Neutrophil (primary cell): ENCODE data around the gene ZNF771.

Experiments used
- H3K27ac ChIP-seq: fragments of 200-600 bp; sonication (generic); 2 replicates; pipeline ENCODE4 v1.5.1; 2016; ENCODE audit warnings: mild to moderate bottlenecking, moderate library complexity
- H3K27me3 ChIP-seq: fragments of 200-600 bp; sonication (generic); 2 replicates; pipeline ENCODE4 v1.6.0; 2016; ENCODE audit warnings: mild to moderate bottlenecking
- H3K36me3 ChIP-seq: fragments of 200-600 bp; sonication (generic); 2 replicates; pipeline ENCODE4 v1.5.1; 2017
- H3K4me1 ChIP-seq, 2 experiments: fragments of 200-600 bp in 1 of 2; sonication (generic) in 1 of 2; 1 replicate in 1 of 2; 2 replicates in 1 of 2; pipeline versions ENCODE4 v1.5.1 to v1.6.1; 2013 to 2016; ENCODE audit warnings: low read depth in 1 of 2, low read length in 1 of 2, mild to moderate bottlenecking in 1 of 2, moderate library complexity in 1 of 2; ENCODE audit not compliant: control insufficient read depth in 1 of 2, insufficient read depth in 1 of 2
- H3K4me3 ChIP-seq, 2 experiments: fragments of 200-600 bp in 1 of 2; sonication (generic) in 1 of 2; 1 replicate in 1 of 2; 2 replicates in 1 of 2; pipeline ENCODE4 v1.5.1; 2013 to 2016; ENCODE audit warnings: low read depth in 1 of 2, low read length in 1 of 2, mild to moderate bottlenecking in 1 of 2, moderate library complexity in 1 of 2
- H3K9me3 ChIP-seq: fragments of 200-600 bp; sonication (generic); 2 replicates; pipeline ENCODE4 v1.5.1; 2016
- TF ChIP-seq, protein P1 (sequence below): fragments of 200-600 bp; sonication (generic); IDR thresholded peaks from 2 replicates; pipeline ENCODE4 v1.5.1; 2016; ENCODE audit warnings: antibody characterized with exemption

ZNF771 gene

DNA sequence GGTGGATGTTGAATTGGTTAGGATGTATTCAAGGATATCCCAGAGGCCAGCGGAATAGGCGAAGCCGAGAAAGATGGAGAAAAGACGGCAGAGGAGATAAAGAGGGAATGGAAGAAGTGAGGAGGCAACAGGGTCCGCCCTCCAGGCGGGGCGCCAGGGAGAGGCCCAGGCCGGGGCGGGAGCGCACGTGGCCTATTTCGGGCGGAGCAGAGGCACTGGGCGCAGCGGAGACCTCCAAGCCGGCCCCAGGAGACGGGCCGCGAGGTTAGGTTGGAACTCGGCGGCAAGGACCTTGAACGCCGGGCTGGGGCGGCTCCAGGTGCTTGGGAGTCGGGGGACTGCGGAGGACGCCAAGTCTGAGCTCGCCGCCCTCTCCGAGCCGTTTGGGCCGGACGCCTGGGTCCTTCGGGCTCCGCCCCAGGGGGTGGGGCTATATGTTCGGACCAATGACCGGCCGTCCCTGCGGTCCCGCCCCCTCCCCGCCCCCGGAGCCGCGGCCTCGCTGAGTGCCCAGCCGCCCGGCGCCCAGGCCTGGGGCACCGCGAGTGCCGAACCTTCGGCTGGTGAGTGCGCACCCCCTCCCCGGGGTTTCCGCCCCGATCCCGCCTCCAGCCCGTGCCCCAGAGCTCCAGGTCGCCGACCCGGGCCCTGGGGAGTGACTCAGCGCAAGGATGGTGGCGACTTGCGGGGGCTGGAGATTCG is at the start of gene ZNF771:
Gene ZNF771 (plus strand): TSS at position 505 of the 702 bp plus-strand sequence. CDS start 448 bp downstream, outside the sequence.
- Histone ChIP-seq H3K4me1 (peaks cover 19 to 38% of the 10 kb centered on the region in 2 experiments), H3K36me3 (no peaks in the 10 kb centered on the region), H3K27ac (peak within 1 kb of the TSS; percentile 41), H3K27me3 (peaks cover 7% of the 10 kb centered on the region), H3K4me3 (peak within 1 kb of the TSS; percentile 65 to 84), H3K9me3 (no peaks in the 10 kb centered on the region)
- TF ChIP-seq, protein P1, sequence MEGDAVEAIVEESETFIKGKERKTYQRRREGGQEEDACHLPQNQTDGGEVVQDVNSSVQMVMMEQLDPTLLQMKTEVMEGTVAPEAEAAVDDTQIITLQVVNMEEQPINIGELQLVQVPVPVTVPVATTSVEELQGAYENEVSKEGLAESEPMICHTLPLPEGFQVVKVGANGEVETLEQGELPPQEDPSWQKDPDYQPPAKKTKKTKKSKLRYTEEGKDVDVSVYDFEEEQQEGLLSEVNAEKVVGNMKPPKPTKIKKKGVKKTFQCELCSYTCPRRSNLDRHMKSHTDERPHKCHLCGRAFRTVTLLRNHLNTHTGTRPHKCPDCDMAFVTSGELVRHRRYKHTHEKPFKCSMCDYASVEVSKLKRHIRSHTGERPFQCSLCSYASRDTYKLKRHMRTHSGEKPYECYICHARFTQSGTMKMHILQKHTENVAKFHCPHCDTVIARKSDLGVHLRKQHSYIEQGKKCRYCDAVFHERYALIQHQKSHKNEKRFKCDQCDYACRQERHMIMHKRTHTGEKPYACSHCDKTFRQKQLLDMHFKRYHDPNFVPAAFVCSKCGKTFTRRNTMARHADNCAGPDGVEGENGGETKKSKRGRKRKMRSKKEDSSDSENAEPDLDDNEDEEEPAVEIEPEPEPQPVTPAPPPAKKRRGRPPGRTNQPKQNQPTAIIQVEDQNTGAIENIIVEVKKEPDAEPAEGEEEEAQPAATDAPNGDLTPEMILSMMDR = no peak

- Histone ChIP-seq H3K27ac (peak overlapping the region; percentile 98), H3K36me3 (peaks cover 72% of the 10 kb centered on the region)
- TF ChIP-seq, protein P1 = no peak
Measured at GRCh38 chr16:30357715-30358576, 49.5 kb upstream of the ZNF771 start.

DNA sequence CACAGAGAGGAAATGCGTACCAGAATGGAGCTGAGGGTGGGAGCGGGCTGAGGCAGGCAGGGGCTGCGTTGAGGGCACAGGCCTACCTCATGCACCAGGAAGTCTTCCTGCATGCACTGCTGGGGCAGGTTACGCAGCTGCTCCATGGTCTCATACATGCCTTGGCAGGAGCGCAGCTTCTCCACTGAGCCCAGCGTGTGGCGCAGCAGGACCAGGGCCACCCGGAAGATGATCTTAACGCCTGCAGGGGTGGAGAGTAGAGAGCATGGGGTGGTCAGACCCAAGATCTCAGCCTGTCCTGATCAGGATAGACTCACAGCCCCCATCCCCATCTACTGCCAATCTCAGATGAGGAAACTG is 48.8 kb upstream of the ZNF771 start:
- Histone ChIP-seq H3K36me3 (peaks cover 72% of the 10 kb centered on the region), H3K4me1 (peaks cover 25 to 29% of the 10 kb centered on the region in 2 experiments), H3K9me3 (no peaks in the 10 kb centered on the region), H3K27me3 (no peaks in the 10 kb centered on the region), H3K27ac (peak overlapping the region; percentile 98), H3K4me3 (no peak overlapping the region)
- TF ChIP-seq, protein P1 = no peak

More at GRCh38 chr16:30357715-30358576, 49.5 kb upstream of the ZNF771 start:
- Histone ChIP-seq H3K9me3 (no peaks in the 10 kb centered on the region), H3K4me3 (no peak overlapping the region), H3K27me3 (no peaks in the 10 kb centered on the region), H3K4me1 (peaks cover 25 to 29% of the 10 kb centered on the region in 2 experiments)

- Histone ChIP-seq H3K4me1 (peaks cover 19 to 24% of the 10 kb centered on the region in 2 experiments), H3K4me3 (no peak overlapping the region), H3K9me3 (no peaks in the 10 kb centered on the region), H3K27me3 (no peaks in the 10 kb centered on the region), H3K36me3 (peaks cover 75% of the 10 kb centered on the region), H3K27ac (no peak overlapping the region)
- TF ChIP-seq, protein P1 = no peak
Measured at GRCh38 chr16:30358990-30359870, 48.2 kb upstream of the ZNF771 start.

- no peak overlapping the region for H3K27ac ChIP-seq
- H3K36me3 ChIP-seq = peaks cover 81% of the 10 kb centered on the region
- peaks cover 15 to 18% of the 10 kb centered on the region in 2 experiments for H3K4me1 ChIP-seq
- TF ChIP-seq, protein P1 = no peak
- H3K27me3 ChIP-seq = no peaks in the 10 kb centered on the region
- H3K9me3 ChIP-seq = no peaks in the 10 kb centered on the region
- H3K4me3 ChIP-seq = no peak overlapping the region
Measured at GRCh38 chr16:30359871-30360170, 47.6 kb upstream of the ZNF771 start.
